GM12891 (cell line): ENCODE data around the gene ROBO1.

ENCODE experiments used
- DNase-seq: peaks from one replicate; pipeline ENCODE4 v3.0.0; 2011; ENCODE audit warnings: low spot score; ENCODE audit not compliant: insufficient read length
- FAIRE-seq: peaks from 2 replicates; lab custom pipeline; 2011; peaks lifted over from hg19 to GRCh38; lab: Jason Lieb, UNC
- PAX5 ChIP-seq: IDR thresholded peaks from 2 replicates; pipeline ENCODE4 v1.6.1; 2011; ENCODE audit warnings: low read length, moderate library complexity, mild to moderate bottlenecking; ENCODE audit not compliant: insufficient read depth, severe bottlenecking
- POLR2A ChIP-seq: IDR thresholded peaks from 2 replicates; pipeline ENCODE4 v1.6.1; 2011; ENCODE audit warnings: low read depth, low read length, control low read depth
- POLR2AphosphoS5 ChIP-seq: IDR thresholded peaks from 2 replicates; pipeline ENCODE4 v1.6.1; 2011; ENCODE audit warnings: low read depth, low read length, control low read depth
- POU2F2 ChIP-seq: IDR thresholded peaks from 2 replicates; pipeline ENCODE4 v1.6.1; 2011; ENCODE audit warnings: low read depth, mild to moderate bottlenecking, control low read depth, low read length, moderate library complexity
- SPI1 ChIP-seq: IDR thresholded peaks from 2 replicates; pipeline ENCODE4 v1.6.1; 2011; ENCODE audit warnings: low read depth, low read length, control low read depth
- TAF1 ChIP-seq: IDR thresholded peaks from 2 replicates; pipeline ENCODE4 v1.6.1; 2011; ENCODE audit warnings: low read depth, low read length, control low read depth

ROBO1 gene

DNA sequence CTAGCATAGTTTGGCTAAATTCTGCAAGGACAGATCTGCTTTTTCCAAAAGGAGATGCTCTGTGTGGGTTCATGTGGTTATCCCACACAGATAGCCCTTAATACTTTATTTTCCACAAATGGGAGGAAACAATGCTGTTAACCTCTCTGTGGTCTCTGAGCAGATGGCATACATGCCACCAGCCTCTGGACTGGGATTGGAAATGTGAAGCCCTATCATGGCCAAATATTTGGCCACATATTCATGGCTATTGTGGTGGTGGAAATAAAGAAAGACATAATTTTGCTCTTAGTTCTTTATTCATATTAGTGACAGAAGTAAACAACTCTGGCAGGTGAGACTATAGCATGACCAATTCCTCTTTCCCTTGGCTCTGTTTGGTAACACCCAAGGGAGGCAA, 726.2 kb downstream of the ROBO1 start:
- TF ChIP-seq POLR2A (no peak), SPI1 (no peak), PAX5 (no peak), POU2F2 (no peak), TAF1 (no peak), POLR2AphosphoS5 (no peak)
- FAIRE-seq (no peak), DNase-seq (no peak)

DNA sequence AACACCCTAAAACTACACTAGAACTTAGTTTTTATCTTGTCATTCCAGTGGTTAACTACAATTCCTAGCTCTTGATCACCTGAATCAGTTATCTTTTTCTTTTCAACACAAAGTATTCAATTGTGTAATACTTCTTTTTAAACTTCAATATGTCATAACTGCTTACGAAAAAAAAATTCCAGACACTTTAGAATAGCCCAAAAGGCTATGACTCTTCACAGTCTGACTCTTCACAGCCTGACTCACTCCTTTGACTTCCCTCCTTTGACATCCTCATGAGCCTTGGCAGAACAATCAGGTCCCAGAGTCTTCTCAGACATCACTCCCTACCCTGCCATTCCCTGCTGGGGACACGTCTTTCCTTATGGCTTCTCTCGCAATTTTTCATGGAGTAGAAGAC, 727.1 kb downstream of the ROBO1 start:
- DNase-seq (no peak), FAIRE-seq (no peak)
- TF ChIP-seq POLR2AphosphoS5 (no peak), POU2F2 (no peak), PAX5 (no peak), POLR2A (no peak), TAF1 (no peak), SPI1 (no peak)

DNA sequence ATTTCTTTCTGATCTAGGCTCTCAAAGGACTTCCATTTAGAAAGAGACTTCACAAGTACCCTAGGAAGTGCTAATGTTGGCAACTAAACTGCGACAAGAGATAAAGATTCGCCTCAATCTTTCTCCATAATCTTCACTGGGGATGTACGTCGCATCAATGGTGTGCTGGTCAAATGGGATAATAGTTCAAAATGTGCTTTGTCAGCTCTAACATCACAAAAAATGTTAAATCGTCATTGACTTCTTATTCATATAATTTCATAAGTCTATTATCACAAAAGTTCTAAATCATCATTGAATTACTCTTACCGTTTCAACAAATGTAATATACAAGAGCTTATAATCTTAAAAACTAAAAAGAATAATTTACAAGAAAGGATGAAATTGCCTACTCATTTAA, 727.7 kb downstream of the ROBO1 start:
- DNase-seq, result no peak
- no peak for FAIRE-seq
- no peak for TF ChIP-seq SPI1
- no peak for TF ChIP-seq POU2F2

DNA sequence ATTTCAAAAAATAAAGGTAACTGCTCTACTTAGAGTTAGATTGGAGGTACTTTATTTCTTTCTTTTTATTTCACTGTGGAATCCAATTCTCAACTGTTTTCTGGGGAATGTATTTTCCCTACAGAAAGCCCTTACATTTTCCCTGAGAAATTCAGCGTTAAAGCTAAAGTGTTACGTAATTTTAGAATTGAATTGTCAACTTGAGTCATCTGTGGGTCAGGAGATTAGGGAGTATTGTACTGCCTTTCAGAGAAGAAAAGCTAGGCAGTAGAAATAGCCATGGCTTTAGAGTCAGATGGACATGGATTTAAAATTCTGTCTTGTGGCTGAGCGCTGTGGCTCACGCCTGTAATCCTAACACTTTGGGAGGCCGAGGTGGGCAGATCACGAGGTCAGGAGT, 728.6 kb downstream of the ROBO1 start:
- DNase-seq (no peak), FAIRE-seq (no peak)
- TF ChIP-seq TAF1, result no peak
- no peak for TF ChIP-seq SPI1
- no peak for TF ChIP-seq POLR2A
- no peak for TF ChIP-seq POLR2AphosphoS5
- no peak for TF ChIP-seq POU2F2
- no peak for TF ChIP-seq PAX5

DNA sequence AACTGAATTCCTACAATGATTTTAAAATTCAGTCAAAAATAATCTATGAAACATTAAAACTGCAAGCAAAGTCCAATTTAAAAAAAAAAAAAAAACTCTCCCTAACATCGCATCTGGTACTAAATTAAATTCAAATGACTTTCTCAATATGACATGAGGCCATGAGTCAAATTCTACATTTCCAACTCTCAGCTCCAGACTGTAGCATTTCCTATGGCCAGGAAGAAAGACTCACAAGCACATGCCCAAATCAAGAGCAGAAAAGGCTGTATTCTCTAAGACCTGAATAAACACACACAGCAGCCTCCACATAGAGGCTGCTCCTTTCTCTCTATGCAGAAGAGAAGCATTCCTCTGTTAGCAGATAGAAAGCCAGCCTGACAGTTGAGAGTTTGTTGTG, 729.2 kb downstream of the ROBO1 start:
- TF ChIP-seq SPI1 (no peak), POU2F2 (no peak), POLR2A (no peak), TAF1 (no peak), PAX5 (no peak), POLR2AphosphoS5 (no peak)
- DNase-seq (no peak), FAIRE-seq (no peak)

DNA sequence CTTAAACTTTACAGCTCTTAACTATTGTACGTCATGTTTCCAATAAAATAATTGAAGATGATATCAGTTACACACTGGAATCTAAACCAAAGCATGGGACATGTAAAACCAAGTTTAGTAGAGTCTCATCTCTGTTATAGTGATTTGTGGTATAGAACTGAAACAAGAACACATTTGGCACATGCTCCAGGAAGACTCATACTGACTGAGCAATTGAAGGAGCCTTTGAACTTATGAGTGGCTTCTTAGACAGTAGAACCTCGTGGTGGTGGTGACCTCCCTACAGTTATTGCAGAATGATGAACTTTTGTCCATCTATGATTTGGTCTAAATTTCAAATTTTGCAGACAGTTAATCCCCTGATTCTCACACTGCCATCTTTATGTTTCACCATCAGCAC, 729.7 kb downstream of the ROBO1 start:
- DNase-seq (no peak), FAIRE-seq (no peak)
- TF ChIP-seq PAX5, result no peak
- TF ChIP-seq POU2F2, result no peak
- no peak for TF ChIP-seq POLR2A
- TF ChIP-seq TAF1, result no peak
- no peak for TF ChIP-seq SPI1
- no peak for TF ChIP-seq POLR2AphosphoS5

DNA sequence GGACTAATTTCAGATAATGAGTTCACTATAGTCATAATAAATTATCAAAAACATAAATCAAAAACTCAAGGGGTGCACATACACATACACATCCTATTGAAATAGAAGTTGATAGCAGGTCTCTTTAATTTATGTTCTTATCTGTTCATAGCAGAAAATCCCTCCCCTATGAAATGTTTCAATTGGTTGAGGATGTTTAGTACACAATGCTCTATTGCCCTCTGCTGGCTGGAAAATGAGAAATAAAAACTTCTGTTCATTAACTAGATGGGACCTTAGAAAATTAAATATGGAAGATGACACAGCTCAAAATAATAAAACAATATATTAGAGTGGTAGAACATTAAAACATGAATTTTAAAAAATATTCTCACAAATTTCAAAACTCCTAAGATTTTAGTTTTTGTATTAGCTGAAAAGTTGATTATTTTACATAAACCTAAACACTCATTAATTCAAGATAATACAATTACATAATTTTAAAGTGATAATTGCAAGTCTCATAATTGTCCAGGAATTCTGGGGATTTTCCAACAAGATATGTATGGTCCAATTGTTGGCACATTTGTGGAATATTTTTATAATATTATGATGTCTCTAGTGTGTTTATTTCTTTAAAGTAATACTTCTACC, 735.0 kb downstream of the ROBO1 start:
- FAIRE-seq, result no peak
- TF ChIP-seq POU2F2 (no peak), POLR2AphosphoS5 (no peak), PAX5 (no peak), SPI1 (no peak), TAF1 (no peak)
- DNase-seq, result no peak

DNA sequence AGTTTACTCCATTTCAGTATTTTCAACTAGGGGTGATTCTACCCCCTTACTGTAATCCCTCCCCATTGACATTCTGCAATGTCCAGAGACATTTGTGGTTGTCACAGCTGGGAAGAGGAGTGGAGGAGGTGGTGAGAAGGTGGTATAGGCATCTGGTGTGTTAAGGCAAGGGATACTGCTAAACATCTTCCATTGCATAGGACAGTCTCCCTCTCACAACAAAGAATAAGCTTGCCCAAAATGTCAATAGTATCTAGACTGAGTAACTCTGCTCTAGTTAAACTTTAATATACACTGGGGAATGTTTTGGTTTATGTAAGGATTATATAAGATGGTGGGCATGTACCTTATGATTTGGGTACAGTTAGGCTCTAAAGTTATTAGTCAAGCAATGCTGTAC, 737.6 kb downstream of the ROBO1 start:
- no peak for FAIRE-seq
- DNase-seq, result no peak
- TF ChIP-seq POU2F2 (no peak), PAX5 (no peak), TAF1 (no peak), POLR2A (no peak), POLR2AphosphoS5 (no peak)

DNA sequence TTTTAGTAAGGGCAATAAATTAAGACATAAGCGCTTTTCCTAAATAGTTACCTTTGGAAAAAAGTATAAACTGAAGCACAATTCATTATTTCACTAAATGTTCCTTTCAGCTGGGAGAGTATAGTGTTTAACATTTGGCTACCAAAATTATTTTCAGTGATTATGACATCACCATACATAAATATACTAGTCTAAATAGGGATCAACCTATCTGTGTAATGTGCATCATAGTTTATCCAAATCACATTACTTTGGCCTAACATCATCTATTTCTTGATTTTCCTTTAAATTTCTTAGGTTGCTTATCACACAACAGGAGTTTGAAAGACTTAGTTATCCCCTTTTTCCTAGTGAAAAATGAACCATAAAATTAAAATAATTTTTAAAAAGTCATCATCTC, 738.9 kb downstream of the ROBO1 start:
- FAIRE-seq, result no peak
- no peak for DNase-seq
- TF ChIP-seq PAX5 (no peak), TAF1 (no peak), SPI1 (no peak), POU2F2 (no peak), POLR2AphosphoS5 (no peak), POLR2A (no peak)

DNA sequence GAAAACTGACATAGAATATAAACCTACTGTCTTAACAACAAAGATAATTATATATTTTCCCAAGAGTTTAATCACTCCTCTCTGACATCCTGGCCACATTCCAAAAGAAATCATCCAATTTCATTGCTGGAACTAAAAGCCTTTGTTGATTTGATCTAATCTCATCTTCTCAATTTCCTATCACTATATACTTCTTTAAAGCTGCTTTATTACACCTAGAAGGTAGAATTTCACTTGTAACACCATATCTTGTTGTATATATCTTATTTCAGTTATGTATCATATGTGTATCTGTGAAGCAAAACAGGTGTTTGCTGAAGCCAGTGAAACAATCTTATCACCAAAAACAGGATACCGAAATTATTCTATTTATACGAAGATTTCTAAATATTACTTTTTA, 740.2 kb downstream of the ROBO1 start:
- no peak for DNase-seq
- no peak for FAIRE-seq
- no peak for TF ChIP-seq SPI1

DNA sequence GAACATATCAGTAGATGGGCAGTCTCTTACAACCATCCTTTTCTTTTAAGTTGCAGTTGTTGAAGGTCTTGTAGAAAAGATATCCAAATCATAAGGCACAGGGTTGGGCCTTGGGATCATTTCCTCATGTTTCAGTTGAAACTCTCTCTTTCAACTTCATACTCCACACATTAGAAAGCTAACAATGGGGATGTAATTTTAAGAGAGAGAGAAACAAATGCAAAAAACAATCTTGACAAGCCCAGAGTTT, 747.9 kb downstream of the ROBO1 start:
- no peak for FAIRE-seq
- DNase-seq, result no peak
- TF ChIP-seq SPI1 (no peak), POLR2A (no peak), POU2F2 (no peak)
